IgD-negative memory B cell (primary cell): ENCODE data around the gene RCOR3. TPM values are rescaled to one million over a fixed set of nuclear protein-coding genes. Genes with fewer than 3 reads are reported as not detected.
"Not testable (repeated sequence)": the region's sequence is repeated elsewhere in the genome, so short reads cannot be mapped to it uniquely, and the experiment has no call there.

ENCODE experiments used
- H3K27ac Mint-ChIP-seq, 3 donors: one replicate each; pipeline ENCODE4 v1.8.0; 2020 to 2022; ENCODE audit warnings: mild to moderate bottlenecking in 3 of 3, mixed read lengths in 3 of 3, moderate library complexity in 1 of 3
- H3K27me3 Mint-ChIP-seq: one replicate; pipeline ENCODE4 v1.8.0; 2021; ENCODE audit warnings: mixed read lengths
- H3K36me3 Mint-ChIP-seq: one replicate; pipeline ENCODE4 v1.8.0; 2020; ENCODE audit warnings: mild to moderate bottlenecking, mixed read lengths
- H3K4me1 Mint-ChIP-seq, 3 donors: one replicate each; pipeline ENCODE4 v1.8.0; 2020 to 2022; ENCODE audit warnings: mixed read lengths in 3 of 3, mild to moderate bottlenecking in 1 of 3
- H3K4me3 Mint-ChIP-seq, 4 donors: one replicate each; pipeline ENCODE4 v1.8.0; 2020 to 2022; ENCODE audit warnings: mild to moderate bottlenecking in 4 of 4, mixed read lengths in 4 of 4, moderate library complexity in 3 of 4
- H3K9me3 Mint-ChIP-seq, 3 donors: one replicate each; pipeline ENCODE4 v1.8.0; 2020 to 2021; ENCODE audit warnings: mixed read lengths in 3 of 3, mild to moderate bottlenecking in 1 of 3
- polyA plus RNA-seq: library from polyadenylated mRNA; unstranded; fragments of 300-500 nt; fragmentation: Illumina TruSeq; gene quantifications from one replicate; pipeline ENCODE4 v1.2.3, GENCODE V29; 2021

The RCOR3 gene
- polyA plus RNA-seq, 1 donor from 2014 or later: 37.5 TPM

DNA sequence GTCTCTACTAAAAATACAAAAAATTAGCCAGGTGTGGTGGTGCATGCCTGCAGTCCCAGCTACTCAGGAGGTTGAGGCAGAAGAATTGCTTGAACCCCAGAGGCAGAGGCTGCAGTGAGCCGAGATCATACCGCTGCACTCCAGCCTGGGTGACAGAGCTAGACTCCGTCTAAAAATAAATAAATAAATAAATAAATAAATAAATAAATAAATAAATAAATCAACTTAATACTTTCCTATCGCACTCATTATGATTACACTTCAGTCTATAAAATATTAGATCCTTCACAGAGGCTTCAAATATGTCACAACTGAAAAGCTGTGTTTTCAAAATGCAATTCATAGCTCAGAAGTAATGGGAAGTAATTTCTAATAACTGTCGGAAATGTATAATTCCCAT lies 15.5 kb upstream of the RCOR3 start:
- not testable (repeated sequence) for H3K9me3 Mint-ChIP-seq

DNA sequence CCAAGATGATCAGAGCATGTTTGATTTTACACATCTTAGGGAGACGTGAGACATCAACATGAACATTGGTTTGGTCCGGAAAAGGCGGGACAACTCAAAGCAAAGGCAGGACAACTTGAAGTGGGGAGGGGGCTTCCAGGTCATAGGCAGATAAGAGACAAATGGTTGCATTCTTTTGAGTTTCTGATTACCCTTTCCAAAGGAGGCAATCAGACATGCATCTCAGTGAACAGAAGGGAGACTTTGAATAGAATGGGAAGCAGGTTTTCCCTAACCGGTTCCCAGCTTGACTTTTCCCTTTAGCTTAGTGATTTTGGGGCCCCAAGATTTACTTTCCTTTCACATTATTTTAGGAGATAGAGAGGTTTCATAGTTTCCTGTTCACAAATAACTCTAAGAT lies 12.6 kb upstream of the RCOR3 start:
- not testable (repeated sequence) for H3K4me1 Mint-ChIP-seq, H3K4me3 Mint-ChIP-seq, H3K27me3 Mint-ChIP-seq, H3K9me3 Mint-ChIP-seq, H3K27ac Mint-ChIP-seq, H3K36me3 Mint-ChIP-seq

More for the DNA sequence above, 15.5 kb upstream of the RCOR3 start:
- H3K36me3 Mint-ChIP-seq, H3K27ac Mint-ChIP-seq, H3K4me3 Mint-ChIP-seq, H3K27me3 Mint-ChIP-seq, H3K4me1 Mint-ChIP-seq: not testable (repeated sequence)

DNA sequence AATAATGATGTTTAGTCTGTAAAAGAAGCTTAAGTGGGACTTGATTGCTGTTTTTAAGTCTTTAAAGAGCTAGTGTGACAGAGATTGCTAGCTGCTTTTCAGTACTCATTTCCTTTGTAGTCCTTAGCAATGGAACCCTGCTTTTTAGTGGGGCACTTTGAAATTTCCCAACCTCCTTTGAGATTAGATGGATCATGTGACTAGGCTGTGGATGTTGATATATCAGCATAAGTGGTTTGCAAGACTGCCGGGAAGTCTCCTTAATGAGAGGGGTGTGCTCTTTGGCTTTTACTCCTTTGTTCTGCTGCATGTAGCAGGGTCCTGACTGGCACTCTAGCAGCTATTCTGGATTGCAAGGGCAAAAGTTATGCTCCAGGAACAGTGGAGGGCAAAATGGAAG lies 11.2 kb upstream of the RCOR3 start:
- Mint-ChIP-seq H3K27ac (no peak overlapping the region), H3K27me3 (no peaks in the 10 kb centered on the region)

DNA sequence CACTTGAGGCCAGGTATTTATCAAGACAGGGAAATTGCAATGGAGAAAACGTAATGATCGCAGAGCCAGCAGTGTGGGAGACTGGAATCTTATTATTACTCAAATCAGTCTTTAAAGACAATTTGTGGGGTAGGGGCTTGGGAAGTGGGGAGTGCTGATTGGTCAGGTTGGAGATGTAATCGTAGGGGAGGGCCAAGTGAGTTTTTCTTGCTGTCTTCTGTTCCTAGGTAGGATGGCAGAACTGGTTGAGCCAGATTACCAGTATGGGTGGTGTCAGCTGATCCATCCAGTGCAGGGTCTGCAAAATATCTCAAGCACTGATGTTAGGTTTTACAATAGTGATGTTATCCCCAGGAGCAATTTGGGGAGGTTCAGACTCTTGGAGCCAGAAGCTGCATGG lies 9.6 kb upstream of the RCOR3 start:
- H3K4me1 Mint-ChIP-seq, H3K9me3 Mint-ChIP-seq, H3K4me3 Mint-ChIP-seq, H3K36me3 Mint-ChIP-seq, H3K27ac Mint-ChIP-seq, H3K27me3 Mint-ChIP-seq: not testable (repeated sequence)

More for the DNA sequence above, 11.2 kb upstream of the RCOR3 start:
- no peak overlapping the region for H3K4me3 Mint-ChIP-seq
- H3K4me1 Mint-ChIP-seq: no peaks in the 10 kb centered on the region
- H3K9me3 Mint-ChIP-seq: no peaks in the 10 kb centered on the region
- peaks cover 2% of the 10 kb centered on the region for H3K36me3 Mint-ChIP-seq

DNA sequence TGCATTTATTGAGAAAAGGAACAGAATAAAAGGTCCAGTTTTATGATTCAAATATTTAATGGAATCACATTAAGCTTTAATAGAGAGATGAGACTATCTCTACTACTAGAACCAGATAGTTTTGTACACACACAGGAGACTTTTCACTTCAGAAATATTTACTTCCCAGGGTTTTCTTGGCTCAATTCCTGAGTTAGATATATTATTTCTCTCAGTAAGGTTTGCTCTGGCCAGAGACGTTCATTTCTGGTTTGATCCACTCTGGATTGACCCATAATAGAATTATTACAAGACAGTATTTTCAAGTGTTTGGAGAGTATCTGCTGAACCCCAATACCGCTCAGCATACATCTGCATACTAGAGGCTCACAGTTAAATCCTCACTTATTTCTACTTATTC lies 1.3 kb upstream of the RCOR3 start:
- Mint-ChIP-seq H3K4me3 (peak overlapping the region; percentile 86 to 98 (median 95)), H3K27ac (peak overlapping the region; percentile 96 to 99 (median 96)), H3K9me3 (no peaks in the 10 kb centered on the region), H3K36me3 (no peaks in the 10 kb centered on the region), H3K4me1 (peaks cover 14 to 21% (median 15%) of the 10 kb centered on the region in 3 donors), H3K27me3 (no peaks in the 10 kb centered on the region)

DNA sequence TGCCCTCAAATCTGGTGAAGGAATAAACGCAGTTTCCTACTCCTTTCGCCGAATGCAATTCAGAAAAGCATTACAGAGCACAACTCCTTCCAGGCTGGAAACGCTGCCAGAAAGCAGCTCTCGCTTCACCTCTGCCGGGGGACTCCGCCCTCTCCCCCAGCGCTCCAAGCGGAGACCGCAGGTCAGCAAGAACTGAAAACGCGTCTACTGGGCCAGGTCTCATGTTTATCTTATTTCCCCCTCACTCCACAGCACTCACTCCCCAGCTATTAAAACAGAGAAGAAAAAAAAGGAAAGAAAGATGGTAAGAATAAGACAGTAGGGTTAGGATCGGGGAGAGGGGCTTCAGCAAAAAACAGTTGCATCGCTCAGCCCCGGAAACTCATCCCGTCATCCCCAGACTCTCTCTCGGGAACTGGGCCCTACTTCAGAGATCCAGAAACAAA lies 833 bp upstream of the RCOR3 start:
- H3K36me3 Mint-ChIP-seq: no peaks in the 10 kb centered on the region
- peaks cover 15 to 21% (median 15%) of the 10 kb centered on the region in 3 donors for H3K4me1 Mint-ChIP-seq
- H3K9me3 Mint-ChIP-seq: no peaks in the 10 kb centered on the region
- H3K27me3 Mint-ChIP-seq: no peaks in the 10 kb centered on the region
- peak overlapping the region; percentile 86 to 98 (median 95) for H3K4me3 Mint-ChIP-seq
- peak overlapping the region; percentile 96 to 99 (median 96) for H3K27ac Mint-ChIP-seq

DNA sequence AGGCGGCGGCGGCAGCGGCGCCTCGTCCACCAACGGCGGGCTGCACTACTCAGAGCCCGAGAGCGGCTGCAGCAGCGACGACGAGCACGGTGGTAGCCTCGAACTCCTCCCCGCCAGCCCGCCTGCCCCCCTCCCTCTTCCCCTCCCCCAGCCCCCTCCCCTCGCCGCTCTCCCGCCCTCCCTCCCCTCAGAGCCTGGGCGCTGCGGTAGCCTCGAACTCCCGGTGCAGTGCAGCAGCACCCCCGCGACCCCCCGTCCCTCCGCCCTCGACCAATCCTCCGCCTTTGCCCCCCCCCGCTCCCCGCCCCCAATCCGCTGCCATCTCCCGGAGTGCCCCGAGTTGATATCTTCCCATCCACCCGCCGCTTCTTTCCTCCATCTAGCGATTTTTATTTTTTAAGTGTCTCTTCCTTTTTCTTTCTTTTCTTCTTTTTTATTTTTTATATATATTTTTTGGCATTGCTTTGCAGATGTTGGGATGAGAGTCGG lies 516 bp downstream of the RCOR3 start:
- no peaks in the 10 kb centered on the region for H3K9me3 Mint-ChIP-seq
- H3K27ac Mint-ChIP-seq: peak overlapping the region; percentile 96 to 99 (median 96)
- peaks cover 15 to 21% (median 17%) of the 10 kb centered on the region in 3 donors for H3K4me1 Mint-ChIP-seq
- H3K4me3 Mint-ChIP-seq: peak overlapping the region; percentile 86 to 98 (median 96)
- H3K36me3 Mint-ChIP-seq: no peaks in the 10 kb centered on the region
- no peaks in the 10 kb centered on the region for H3K27me3 Mint-ChIP-seq

DNA sequence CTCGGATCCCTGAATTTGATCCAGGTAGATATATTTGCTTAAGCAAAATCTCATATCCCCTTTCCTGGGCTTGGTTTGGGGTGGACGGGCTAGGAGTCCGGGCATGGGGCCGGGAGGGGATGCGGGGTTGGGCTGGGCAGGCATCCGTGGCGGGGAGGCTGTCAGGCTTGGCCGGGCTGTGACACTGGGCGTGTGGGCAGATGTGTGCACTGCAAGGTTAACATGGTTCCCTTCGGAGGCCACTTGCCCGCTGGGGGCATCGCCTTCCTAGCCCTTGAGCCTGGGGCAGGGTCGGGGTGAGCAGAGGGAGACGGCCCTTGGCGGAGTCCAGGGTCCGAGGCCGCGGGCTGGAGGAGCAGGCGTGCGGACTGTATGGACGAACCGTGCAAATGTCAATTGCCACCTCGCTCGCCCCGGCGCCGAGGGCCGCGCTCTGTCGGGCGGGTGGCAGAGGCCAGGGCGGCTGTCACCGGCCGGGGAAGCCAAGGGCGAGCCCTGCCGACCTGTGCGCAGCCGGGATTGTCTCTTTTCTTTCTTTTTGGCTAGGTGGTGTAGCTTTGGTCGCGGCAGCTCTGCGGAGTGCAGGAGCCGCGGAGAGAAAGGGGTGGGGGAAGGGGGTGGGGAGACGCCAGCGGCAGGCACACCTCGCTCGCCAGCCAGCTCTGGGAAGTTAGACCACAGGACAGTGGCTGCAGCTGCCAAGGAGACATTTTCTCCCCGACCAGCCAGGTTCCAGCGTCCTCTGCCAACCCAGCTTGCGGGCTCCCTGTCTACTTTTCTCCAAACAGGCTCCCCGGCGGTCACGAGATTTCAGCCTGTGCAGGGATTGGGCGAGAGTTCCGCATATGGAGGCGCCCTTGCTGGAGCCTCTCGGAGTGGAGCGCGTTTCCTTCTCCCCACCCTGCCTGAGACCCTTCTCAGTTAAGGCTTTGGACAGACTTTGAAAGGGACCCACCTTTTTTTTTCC lies 1.3 kb downstream of the RCOR3 start:
- peak overlapping the region; percentile 86 to 98 (median 96) for H3K4me3 Mint-ChIP-seq

DNA sequence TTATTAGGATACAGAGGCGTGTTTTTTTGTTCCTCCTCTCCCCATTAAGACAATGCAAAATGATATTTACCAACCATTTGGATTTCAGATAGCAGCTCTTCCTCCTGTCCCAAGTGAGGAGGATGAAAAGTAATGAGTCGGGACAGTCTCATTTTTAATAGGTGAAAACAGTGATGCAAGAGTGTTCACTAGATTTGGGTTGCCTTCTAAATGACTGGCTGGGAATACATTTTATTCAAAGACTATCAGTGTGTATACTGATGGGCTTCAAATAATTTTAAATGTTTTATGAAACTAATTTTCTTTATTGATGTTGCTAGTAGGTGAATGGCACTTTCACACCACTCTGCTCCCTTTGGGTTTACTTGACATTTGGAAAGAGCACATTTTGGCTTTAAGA lies 2.1 kb downstream of the RCOR3 start:
- Mint-ChIP-seq H3K9me3 (no peaks in the 10 kb centered on the region), H3K4me3 (peak overlapping the region; percentile 86 to 98 (median 96)), H3K4me1 (peaks cover 17 to 22% (median 21%) of the 10 kb centered on the region in 3 donors), H3K36me3 (no peaks in the 10 kb centered on the region), H3K27ac (peak overlapping the region; percentile 39 to 99 (median 92)), H3K27me3 (no peaks in the 10 kb centered on the region)

More for the DNA sequence above, 1.3 kb downstream of the RCOR3 start:
- H3K9me3 Mint-ChIP-seq: no peaks in the 10 kb centered on the region
- no peaks in the 10 kb centered on the region for H3K27me3 Mint-ChIP-seq
- peak overlapping the region; percentile 91 to 99 (median 96) for H3K27ac Mint-ChIP-seq
- no peaks in the 10 kb centered on the region for H3K36me3 Mint-ChIP-seq
- peaks cover 15 to 21% (median 19%) of the 10 kb centered on the region in 3 donors for H3K4me1 Mint-ChIP-seq

DNA sequence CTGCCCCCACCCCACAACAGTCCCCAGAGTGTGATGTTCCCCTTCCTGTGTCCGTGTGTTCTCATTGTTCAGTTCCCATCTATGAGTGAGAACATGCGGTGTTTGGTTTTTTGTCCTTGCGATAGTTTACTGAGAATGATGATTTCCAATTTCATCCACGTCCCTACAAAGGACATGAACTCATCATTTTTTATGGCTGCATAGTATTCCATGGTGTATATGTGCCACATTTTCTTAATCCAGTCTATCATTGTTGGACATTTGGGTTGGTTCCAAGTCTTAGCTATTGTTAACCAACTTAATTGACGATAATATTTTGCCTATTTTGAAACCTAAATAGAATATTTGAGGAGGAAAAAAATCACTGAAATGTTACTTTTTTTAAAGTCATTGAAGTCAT lies 3.9 kb downstream of the RCOR3 start:
- peaks cover 14 to 17% (median 15%) of the 10 kb centered on the region in 3 donors for H3K4me1 Mint-ChIP-seq
- H3K9me3 Mint-ChIP-seq, H3K27ac Mint-ChIP-seq, H3K27me3 Mint-ChIP-seq, H3K4me3 Mint-ChIP-seq, H3K36me3 Mint-ChIP-seq: not testable (repeated sequence)

DNA sequence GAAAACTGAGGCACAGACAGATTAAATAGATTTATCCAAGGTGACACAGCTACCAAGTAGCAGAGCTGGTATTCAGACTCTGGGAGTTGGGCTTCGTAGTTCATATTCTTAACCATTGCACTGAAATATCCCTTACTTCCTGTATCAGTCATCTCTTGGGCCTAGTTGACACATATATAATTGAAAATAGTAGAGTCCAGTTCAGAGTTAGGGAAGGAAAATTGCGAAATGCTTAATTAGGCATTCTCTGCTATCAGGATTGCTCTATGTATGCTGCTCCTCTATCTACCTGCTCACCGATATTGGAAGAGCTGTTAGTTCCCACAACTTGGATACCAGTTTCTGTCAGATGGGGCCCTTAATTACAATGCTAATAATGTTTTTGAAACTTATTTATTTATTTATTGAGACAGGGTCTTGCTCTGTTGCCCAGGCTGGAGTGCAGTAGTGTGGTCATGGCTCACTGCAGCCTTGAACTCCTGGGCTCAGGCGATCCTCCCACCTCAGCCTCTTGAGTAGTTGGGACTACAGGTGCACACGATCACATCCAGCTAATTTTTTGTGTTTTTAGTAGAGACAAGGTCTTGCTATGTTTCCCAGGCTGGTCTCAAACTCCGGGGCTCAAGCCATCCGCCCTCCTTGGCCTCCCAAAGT lies 8.2 kb downstream of the RCOR3 start:
- peak overlapping the region in 1 of 4 donors; percentile 39 for H3K4me3 Mint-ChIP-seq
- H3K27ac Mint-ChIP-seq: no peak overlapping the region
- H3K4me1 Mint-ChIP-seq: peaks cover 4 to 7% (median 5%) of the 10 kb centered on the region in 3 donors
- no peaks in the 10 kb centered on the region for H3K27me3 Mint-ChIP-seq
- H3K36me3 Mint-ChIP-seq: no peaks in the 10 kb centered on the region
- H3K9me3 Mint-ChIP-seq: no peaks in the 10 kb centered on the region

DNA sequence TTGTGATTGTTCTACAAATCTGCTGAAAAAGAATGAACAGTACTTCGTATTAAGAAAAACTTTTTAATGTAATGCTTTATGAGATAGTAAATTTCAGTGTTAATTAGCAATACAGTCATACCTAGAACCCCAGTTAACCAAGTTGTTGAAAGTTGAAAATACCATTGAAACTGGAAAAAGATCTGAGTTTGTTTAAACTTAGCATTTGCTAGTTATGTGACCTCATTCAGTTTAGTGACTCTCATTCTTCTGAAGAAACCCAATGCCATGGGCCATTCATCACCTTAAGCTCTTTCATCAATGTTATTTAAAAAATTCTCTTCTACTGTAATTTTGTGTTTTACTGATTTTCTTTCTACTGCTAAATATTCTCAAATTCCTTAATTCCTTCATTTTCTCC lies 20.2 kb downstream of the RCOR3 start:
- Mint-ChIP-seq H3K27me3 (no peaks in the 10 kb centered on the region), H3K4me3 (no peak overlapping the region), H3K27ac (no peak overlapping the region), H3K4me1 (peaks cover 0 to 2% (median 0%) of the 10 kb centered on the region in 3 donors), H3K36me3 (no peaks in the 10 kb centered on the region), H3K9me3 (no peaks in the 10 kb centered on the region)

DNA sequence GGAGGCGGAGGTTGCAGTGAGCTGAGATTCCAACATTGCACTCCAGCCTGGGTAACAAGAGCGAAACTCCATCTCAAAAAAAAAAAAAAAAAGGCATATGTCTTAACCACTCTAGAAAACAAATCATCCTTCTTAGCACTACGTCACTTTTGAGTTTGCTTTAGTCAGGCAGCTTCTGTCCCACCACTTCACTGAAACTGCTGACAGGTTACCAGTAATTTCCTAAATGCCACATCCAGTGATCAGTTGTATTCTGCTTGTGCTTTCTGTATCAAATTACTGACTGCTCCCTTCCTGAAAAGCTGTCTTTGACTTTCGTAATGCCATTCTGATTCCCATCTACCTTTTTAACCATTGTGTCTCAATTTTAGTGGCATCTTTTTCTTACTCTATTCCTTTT lies 21.7 kb downstream of the RCOR3 start:
- Mint-ChIP-seq H3K27me3 (no peaks in the 10 kb centered on the region), H3K36me3 (peaks cover 5% of the 10 kb centered on the region), H3K4me3 (no peak overlapping the region), H3K27ac (no peak overlapping the region), H3K9me3 (no peaks in the 10 kb centered on the region), H3K4me1 (peaks cover 0 to 5% (median 3%) of the 10 kb centered on the region in 3 donors)

DNA sequence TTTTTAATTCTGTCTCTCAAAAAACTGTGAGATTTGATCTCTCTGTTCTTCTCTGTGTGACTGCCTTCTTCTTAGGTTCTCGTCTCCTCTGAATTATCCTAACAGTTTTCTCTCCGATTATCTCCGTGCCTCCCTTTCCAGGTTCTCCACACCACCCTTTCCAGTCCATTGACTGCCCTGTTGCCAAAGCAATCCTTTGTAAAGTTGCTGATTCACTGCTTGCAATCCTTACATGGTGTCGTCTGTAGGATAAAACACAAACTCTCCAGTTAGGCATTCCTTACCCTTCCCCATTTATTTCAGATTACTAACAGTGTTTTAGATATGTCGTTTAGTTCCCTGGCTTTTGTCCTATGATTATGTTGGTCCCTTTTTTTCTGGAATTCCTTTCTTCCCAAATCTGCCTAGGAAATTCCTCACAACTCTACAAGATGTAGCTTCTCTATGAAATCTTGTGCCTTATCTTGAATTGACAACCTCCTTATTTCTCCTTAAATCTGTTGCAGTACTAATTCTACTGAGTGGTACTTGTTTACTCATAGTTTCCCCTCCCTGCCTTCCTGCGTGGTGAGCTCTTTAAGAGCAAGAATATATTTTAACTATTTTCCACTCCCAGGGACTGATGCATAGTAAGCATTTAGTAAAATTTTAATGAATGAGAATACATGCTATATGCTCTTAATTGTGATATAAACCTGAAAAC lies 22.3 kb downstream of the RCOR3 start:
- Mint-ChIP-seq H3K27me3 (no peaks in the 10 kb centered on the region), H3K4me1 (peaks cover 0 to 5% (median 3%) of the 10 kb centered on the region in 3 donors), H3K4me3 (no peak overlapping the region), H3K36me3 (peaks cover 8% of the 10 kb centered on the region), H3K27ac (no peak overlapping the region), H3K9me3 (no peaks in the 10 kb centered on the region)

DNA sequence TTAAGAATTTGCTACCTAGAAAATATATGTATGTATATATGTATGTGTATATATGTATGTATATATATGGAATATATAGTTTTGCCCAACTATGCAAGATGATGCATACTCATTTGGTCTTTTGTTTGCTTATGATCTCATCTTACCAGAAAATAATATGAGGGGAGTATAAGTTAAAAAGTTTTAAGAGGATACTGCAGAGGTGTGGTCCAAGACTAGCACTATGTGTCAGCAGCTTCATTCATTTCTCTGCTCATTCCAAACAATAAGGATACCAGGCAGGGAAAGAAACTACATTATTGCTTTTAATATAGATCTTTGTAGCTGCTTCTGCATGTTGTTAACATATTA lies 22.8 kb downstream of the RCOR3 start:
- H3K27ac Mint-ChIP-seq: no peak overlapping the region
- H3K4me1 Mint-ChIP-seq: peaks cover 3 to 7% (median 5%) of the 10 kb centered on the region in 3 donors
- H3K4me3 Mint-ChIP-seq: no peak overlapping the region

More for the DNA sequence above, 22.8 kb downstream of the RCOR3 start:
- H3K27me3 Mint-ChIP-seq: no peaks in the 10 kb centered on the region
- peaks cover 11% of the 10 kb centered on the region for H3K36me3 Mint-ChIP-seq
- no peaks in the 10 kb centered on the region for H3K9me3 Mint-ChIP-seq
